ENCODE measurements around the gene C7orf57.

GRCh38 chr7:48106906-48107659 lies 71.7 kb downstream of the C7orf57 start:
- no peak for TF ChIP-seq POLR2A (IDR thresholded peaks at IDR 0.05; ENCODE audit: low read length)
- TF ChIP-seq GATA1 (IDR thresholded peaks at IDR 0.05; ENCODE audit: low read depth, low read length) = no peak
